Measurements from ENCODE around the gene LAMP2.
"Not testable (repeated sequence)": the region's sequence is repeated elsewhere in the genome, so short reads cannot be mapped to it uniquely, and the experiment has no call there.

LAMP2 gene

DNA sequence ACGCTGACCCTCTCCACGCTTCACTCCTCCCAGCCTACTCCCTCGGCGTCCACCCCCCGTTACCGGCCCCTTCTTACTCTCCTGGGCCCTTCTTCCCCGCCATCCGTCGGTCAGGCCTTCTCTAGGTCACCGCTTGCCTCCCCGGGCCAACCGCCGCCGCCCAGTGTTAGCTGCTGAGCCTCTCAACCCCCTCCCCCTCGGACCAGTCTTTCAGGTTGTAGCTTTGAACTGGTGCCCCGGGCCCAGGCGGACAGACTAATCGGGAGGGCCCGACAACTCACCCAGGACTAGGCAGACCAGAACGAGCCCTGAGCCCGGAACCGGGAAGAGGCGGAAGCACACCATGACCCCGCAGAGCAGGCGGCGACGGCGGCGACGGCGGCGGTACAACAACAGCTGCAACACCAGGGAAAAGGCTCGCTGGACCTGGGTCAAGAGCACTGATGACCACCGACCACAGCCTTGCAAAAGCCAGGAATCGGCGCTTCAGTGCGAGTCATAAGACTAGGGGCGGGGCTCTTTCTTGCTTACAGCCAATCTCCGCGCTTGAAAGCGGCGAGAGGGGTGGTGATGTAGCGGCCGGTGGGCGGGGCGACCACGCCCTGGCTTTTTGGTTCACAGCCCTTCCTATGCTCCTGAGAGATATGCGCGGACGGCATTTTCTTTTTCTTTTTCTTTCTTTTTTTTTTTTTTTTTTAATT is at the start of gene LAMP2:
LAMP2 (minus strand) TSS at position 472 of the 701 bp plus-strand sequence; CDS start at position 345, 127 bp downstream.
- peak; percentile 70 for DNase-seq

DNA sequence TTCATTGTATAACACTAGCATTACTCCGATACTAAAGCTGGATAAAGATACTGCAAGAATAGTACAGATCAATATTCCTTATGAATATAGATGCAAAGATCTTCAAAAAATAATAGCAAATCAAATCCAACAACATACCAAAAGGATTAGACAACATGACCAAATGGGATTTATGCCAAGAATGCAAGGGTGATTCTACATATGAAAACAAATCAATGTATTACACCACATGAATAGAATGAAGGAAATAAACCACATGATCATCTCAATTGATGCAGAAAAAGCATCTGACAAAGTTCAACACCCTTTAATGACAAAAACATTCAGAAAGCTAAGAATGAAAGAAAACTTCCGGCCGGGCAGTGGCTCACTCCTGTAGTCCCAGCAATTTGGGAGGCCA is 48.8 kb upstream of the LAMP2 start:
- no peak for DNase-seq

DNA sequence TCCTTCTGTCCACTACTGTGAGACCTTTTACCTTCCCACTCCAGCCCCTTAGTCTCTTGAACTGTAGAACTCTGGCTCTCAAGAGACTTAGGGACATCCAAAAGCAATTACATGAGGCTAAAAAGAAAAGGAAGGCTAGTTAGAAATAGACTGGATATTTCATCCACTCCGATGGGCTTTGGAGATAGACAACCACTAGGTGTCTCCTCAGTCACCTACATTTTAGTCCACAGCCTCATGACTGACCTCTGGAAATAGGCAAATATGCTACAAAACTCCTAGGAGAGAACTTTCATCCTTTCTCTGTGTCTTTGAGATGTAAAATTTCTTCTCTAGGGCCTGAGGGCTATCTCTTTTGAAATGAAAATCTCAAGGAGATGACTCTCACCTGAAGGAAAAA is 45.1 kb upstream of the LAMP2 start:
- no peak for DNase-seq

DNA sequence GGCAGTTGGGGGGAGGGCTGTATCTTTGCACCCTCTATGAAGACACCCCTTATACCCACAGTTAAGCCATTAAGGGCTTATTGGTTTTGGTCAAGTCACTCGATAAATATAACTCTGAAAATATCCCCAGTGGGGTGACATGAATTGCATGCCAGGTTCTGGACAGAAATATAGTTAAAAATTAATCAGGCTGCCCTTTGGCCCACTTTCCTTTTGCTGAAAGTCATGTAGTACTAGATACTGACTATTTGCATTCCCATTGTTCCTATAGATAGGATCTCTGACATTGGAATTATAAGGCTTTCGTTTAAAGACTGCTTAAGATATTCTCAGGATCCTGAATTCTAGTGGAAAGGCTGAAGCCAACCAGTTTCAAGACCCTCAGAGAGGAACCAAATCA is 43.5 kb upstream of the LAMP2 start:
- no peak for DNase-seq

DNA sequence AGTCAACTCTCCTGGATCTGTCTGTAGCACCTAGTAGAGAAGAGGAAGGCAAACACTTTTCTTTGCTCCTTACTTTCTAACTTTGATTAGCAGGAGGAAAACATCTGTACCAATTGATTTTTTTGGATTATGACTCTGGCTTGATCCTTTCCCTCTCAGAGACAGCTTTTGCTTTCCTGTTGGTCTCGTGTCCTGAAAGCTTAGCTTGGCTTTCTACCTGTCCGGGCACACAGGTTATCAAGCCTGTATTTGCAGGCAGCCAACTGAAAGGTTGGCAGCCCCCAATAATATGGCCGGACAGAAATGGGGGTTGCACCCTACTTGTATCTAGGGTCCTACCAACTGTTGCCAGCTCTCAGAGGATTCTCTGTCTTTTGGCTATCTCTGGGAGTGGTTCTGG is 43.1 kb upstream of the LAMP2 start:
- DNase-seq: no peak

DNA sequence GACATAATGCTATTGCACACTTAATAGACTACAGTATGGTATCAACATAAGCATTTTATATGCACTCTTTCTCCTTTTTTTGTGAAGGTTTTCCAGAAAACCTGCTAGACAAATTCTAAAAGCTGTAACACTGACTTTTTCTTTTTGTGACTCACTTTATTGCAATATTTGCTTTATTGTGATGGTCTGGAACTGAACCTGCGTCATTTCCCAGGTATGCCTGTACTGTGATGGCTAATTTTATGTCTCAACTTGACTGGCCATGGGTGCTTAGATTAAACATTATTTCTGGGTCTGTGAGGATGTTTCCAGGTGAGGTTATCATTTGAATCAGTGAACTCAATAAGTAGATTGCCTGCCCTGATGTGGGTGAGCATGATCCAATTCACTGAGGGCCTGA is 35.5 kb upstream of the LAMP2 start:
- no peak for DNase-seq

DNA sequence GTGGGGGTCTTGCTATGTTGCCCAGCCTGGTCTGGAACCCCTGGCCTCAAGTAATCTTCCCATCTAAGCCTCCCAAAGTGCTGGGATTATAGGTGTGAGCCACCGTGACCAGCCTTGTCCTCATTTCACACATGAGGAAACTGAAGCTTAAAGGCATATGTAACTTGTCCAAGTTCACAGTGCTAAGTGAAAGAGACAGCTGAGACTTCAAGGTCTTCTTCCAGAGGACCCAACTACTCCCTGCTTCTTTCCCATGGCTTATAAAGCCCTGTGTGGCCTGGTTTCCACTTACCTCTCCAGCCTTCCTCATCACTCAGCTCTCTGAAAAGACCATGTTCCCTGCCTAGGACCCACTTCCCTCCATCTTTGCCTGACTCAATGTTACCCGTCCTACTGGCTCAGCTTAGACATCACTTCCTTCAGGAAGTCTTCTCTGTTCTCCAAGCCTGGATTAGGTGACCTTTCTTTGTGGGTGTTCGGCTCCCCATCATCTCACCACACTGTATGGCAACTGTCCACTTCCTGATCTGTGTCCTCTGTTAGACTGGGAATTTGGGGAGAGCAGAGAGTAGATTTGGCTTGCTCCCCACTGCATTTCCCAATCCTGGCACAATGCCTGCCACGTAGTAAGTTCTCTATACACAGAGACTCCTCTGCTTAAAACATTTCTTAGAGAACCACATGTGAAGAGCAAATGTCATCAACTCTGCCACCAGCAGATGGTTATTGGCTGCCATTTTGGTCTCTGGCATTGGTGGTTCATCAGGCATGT is 30.4 kb upstream of the LAMP2 start:
- no peak for DNase-seq

DNA sequence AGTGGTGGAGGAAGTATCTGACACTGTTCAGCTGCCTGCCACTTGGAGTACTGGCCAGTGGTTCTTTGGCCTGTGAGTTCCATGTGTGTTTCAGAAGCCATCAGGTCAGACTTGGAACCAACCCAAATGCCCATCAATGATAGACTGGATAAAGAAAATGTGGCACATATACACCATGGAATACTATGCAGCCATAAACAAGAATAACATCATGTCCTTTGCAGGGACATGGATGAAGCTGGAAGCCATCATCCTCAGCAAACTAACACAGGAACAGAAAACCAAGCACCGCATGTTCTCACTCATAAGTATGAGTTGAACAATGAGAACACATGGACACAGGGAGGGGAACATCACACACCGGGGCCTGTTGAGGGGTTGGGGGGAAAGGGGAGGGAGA is 21.0 kb upstream of the LAMP2 start:
- not testable (repeated sequence) for DNase-seq

DNA sequence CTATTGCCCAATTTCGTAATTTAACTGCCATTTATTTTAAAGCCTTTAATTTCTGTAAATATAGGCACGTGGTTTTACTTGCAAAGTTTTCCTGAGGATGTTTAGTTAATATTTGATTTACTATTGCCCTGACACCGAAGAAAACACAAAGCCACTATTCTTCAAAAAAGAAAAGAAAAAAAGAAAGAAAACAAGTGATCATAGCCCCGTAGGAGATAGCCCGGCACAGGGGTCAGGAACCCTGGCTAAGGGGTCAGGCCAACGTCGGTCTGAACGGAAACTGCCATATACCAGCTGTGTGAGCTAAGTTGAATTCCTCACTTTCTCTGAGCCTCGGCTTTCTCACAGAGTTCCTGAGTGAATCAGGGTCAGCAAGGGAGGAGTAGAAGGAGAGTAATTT is 17.7 kb upstream of the LAMP2 start:
- DNase-seq: no peak

DNA sequence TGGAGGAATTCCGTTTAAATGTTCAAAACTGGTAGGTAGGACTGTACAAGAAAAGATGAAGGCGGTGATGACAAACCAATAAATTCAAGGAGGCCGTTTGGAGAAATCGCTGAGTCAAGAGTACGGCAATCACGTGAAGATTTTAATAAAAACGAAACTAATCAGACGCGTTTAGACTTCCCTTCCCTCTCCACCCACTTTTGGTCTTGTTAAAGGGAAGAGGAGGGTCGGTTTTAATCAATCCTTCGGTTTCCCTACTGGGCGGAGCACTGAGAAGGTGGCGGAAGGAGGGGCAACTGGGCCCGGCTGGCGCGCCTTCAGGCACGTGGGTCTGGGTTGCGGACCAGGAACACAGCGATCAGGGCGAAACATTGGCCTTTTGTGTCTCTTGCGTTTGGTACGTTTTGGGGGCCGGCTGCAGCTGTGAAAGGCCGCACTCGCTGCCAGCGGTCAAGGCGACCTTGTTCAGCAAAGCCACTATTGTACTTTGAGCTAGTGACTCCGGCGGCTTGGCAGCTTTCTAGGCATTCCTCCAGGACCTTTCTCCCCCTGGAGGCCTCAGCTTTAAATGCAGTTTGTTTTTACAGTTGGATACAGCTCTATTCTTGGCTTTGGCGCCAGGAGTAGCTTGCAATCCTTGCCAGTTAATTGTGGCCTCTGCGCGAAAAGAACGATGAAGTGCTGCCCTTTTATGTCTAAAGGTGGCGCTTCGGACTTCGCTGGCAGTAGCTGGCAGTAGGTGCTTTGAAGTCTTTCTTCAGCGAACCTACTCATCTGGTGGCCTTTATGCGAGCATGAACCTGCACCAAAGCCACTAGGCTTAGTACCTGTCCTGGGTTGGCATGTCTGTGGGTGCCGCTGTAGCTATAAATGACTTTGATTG is 16.8 kb upstream of the LAMP2 start:
- peak; percentile 33 for DNase-seq

DNA sequence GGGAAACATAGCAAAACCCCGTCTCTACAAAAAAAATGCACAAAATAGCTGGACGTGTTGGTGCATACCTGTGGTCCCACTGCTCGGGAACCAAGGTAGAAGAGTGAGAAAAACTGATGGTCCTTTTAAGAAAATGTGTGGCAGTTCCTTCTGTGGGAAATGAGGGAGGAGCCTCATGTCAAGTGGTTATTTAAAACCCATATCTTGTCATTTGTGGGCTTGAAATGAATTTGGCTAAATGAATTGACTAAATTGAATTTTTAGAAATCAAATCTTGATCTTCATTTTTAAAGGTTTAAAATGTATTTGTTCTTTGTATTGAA is 16.2 kb upstream of the LAMP2 start:
- DNase-seq: no peak

DNA sequence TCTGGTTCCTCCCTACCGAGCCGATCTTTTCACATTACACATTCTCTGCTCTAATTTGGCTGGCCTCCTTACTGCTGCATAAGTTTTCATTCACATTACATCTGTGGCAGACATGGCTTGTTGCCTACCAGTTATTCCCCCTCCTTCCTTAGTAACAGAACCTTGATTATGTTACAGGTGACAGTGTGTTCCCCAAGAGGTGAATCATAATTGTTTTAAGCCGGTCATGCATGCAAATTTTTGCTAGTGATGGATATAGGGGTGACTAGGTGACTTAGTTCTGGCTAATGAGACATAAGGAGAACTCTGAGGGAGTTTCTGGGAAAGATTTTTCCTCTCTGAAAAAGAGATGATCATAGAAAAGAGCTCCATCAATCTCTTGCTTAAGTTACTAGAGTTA is 8.4 kb upstream of the LAMP2 start:
- no peak for DNase-seq

DNA sequence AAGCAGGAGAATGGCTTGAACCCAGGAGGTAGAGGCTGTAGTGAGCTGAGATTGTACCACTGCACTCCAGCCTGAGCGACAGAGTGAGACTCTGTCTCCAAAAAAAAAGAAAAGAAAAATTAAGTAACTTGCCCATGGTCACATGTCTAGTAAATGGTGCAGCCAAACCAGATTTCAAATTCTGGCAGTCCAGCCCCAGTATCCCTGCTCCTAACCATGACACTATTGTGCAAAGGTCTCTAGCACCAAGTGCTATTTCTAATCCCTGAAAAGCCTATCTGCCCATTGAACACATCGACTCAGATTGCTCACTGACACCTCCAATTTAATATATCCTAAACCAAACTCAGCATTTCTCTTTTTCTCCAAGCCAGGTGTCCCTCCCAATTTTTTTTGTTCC is 7.6 kb upstream of the LAMP2 start:
- no peak for DNase-seq

DNA sequence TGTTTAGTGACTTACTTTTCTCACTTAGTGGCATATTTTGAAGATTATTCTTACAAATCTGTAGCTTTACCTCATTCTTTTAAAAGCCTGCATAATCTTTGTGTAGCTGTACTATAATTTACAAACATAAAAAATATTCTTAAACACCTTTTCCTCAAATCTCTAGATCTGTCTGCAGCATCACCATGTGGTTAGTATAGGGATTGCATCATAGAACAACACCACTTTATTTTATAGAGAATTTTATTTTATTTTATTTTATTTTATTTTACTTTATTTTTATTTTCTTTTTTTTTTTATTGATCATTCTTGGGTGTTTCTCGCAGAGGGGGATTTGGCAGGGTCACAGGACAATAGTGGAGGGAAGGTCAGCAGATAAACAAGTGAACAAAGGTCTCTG is 6.4 kb upstream of the LAMP2 start:
- DNase-seq: not testable (repeated sequence)

DNA sequence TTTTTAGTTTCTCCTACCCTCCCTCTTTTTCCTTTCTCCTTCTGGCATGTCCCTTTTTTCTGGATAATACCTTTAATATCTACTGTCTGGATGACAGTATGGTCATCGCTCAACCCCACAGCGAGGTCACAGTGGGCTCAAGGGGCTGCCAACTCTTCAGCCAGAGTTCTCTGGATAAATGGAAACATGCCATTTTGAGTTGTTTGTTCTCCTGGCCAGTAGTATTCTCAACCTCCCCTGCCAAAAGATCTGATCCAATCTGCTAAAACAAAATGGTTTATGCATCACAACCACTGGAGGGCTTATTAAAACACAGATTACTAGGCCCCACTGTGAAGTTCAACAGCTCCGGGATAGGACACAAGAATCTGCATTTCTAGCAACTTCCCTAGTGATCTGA is 5.0 kb upstream of the LAMP2 start:
- no peak for DNase-seq

DNA sequence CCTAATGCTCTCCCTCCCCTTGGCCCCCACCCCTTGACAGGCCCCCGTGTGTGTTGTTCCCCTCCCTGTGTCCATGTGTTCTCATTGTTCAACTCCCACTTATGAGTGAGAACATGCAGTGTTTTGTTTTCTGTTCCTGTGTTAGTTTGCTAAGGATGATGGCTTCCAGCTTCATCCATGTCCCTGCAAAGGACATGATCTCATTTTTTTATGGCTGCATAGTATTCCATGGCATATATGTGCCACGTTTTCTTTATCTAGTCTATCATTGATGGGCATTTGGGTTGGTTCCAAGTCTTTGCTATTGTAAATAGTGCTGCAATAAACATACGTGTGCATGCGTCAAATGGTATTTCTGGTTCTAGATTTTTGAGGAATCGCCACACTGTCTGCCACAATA is 561 bp upstream of the LAMP2 start:
- DNase-seq: not testable (repeated sequence)

DNA sequence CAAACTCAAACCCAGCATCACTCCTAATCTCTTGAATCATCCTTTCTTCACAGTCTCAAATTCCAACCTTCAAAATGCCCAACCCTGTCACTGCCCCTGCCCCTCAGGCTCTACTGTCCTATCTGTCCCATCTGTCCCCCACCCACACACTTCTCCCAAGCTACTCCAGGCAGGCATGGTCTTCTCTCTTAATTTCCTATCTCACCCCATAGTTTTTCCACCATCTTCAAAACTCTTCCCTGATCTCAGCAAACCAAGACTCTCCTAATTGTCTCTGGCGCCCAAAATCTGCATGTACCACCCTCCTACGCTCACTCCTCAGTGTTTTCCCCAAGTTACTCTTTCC is 644 bp downstream of the LAMP2 start:
- no peak for DNase-seq

DNA sequence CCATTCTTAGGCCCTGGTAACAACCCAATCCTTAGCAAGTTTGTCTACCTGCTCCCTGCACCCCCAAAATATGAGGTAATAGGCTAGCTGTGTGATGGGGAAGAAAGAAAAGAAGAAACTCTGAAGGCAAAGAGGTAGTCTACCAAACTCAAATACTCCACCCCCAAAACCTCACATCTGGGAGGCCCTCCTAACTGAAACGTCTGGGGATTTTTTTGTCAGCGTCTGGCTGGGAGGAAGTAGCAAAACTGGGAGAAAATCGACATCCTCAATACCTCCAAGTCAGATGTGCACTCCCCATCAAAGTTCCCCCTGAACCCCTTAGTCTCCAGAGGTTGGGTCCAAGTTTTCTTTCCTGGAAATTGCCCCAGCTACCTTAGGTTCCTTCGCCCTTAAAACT is 1.0 kb downstream of the LAMP2 start:
- no peak for DNase-seq

DNA sequence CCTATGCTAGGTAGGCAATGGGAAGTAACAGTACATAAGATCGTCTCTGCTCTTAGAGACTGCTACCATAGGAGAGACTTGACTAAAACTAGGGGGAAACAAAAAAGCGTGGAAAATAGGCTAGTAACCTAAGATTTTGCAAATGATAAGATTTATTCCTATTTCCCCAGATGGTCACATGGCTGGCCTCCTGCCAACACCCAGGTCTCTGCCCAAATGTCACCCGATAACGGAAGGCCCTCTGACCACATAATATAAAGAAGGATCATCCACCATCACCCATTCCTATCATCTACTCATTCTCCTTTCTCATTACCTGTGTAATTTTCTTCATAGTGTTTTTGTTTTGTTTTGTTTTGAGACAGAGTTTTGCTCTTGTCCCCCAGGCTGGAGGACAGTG is 4.7 kb downstream of the LAMP2 start:
- no peak for DNase-seq

DNA sequence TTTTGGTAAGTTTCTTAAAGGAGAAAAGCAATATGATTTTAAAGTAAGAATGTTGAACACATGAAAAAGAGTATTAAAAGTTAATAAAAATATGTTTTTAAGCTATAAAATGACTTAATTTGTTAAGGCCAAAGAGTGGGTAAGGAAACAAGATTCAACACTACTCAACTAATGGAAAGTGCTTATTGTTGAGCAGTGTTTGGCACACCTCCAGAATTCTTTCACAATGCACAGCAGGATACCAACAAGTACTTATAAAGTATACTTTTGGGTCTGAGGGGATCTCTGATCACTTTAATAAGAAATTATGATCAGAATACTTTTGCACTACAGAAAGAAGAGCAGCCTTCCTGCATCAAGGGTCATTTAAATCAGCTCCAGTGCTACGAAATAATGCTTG is 5.9 kb downstream of the LAMP2 start:
- DNase-seq: no peak

DNA sequence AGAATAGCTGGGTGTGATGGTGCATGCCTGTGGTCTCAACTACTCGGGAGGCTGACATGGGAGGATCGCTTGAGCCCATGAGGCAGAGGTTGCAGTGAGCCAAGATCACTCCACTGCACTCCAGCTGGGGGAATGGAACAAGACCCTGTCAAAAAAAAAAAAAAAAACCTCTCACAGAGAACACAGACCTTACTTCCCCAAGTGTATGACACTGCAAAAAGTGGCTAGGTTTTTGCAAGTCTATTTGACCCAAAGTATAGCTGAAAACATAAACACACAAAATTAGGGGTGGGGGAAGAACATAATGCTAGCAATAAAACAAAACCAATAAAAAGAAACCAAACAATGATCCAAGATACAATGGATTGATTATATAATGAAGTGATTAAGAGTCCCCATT is 6.7 kb downstream of the LAMP2 start:
- no peak for DNase-seq

DNA sequence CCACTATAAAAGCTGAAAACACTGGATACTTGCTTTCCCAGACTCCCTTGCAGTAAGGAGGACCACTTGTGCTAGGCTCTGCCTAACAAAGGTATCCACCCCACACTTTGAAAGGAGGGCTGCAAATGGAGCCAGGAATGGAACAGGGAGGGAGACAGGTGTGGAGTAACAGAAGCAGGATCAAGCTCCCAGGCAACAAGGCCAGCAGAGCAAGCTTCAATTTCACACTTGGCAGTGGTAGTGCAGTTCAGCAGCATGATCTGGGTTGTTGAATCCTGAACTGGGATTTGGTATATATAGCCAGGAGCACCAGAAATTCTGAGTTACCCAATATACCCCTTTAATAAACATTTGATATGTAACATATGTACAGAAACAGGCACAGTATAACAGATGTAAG is 9.8 kb downstream of the LAMP2 start:
- no peak for DNase-seq

DNA sequence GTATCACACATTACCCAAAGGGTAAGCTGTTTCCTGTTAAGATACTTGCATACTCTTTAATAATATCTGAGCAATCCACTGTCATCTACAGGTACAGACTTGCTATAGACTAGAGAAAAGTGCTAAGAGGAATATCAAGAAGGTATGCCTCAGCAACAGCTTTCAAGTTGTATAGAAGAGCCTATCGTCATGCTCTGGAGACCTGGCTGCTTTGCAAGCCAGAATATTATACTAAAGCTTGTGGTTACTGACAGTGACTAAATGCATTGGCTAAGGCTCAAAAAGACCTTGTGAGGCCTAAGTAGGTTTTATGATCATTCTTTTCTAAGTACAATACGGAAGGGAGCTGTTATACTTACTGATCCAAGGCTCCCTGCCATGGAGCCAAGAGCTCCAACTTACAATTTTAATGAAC is 11.3 kb downstream of the LAMP2 start:
- DNase-seq: no peak

DNA sequence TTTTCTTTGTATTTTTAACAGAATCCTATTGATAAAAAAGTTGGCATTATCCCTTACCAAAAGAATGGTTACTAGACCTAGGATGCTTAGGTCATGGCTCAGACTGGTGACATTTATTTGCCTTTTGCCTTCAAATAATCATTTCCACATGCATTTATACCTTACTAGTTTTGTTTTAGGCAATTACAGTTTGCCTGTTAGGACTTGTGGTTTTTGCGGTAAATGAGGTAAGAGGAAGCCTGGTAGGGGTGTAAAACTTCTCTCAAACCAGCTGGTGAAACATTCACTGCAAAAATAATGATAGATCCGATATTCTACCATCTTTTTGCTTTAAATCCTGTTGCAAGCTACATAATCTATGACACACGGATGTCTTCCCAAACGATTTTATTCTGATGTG is 12.1 kb downstream of the LAMP2 start:
- no peak for DNase-seq

Measured in NK-92 treated with Interleukin-12 subunit alpha and Interleukin-12 subunit beta, amount 100 ng/mL, for 24 hours (cell line).